HUES64 (cell line): ENCODE results near the gene ABCC6.
"Not testable (repeated sequence)": the region's sequence is repeated elsewhere in the genome, so short reads cannot be mapped to it uniquely, and the experiment has no call there.

Source experiments
- H3K27ac ChIP-seq: 2 replicates; pipeline ENCODE4 v1.7.0; 2013; ENCODE audit warnings: low read depth, low read length, inconsistent platforms
- H3K27me3 ChIP-seq: 2 replicates; pipeline ENCODE4 v1.6.1; 2013; ENCODE audit warnings: mild to moderate bottlenecking, low read length; ENCODE audit not compliant: insufficient read depth
- H3K36me3 ChIP-seq: 2 replicates; pipeline ENCODE4 v1.6.1; 2013; ENCODE audit warnings: mild to moderate bottlenecking, low read length; ENCODE audit not compliant: insufficient read depth
- H3K4me1 ChIP-seq: 2 replicates; pipeline ENCODE4 v1.6.1; 2013; ENCODE audit warnings: mild to moderate bottlenecking, low read length, moderate library complexity; ENCODE audit not compliant: insufficient read depth
- H3K4me3 ChIP-seq: 2 replicates; pipeline ENCODE4 v1.5.1; 2013; ENCODE audit warnings: mild to moderate bottlenecking, low read length, moderate library complexity
- H3K9ac ChIP-seq: 2 replicates; pipeline ENCODE4 v1.6.1; 2013; ENCODE audit warnings: mild to moderate bottlenecking, low read depth, low read length
- H3K9me3 ChIP-seq: 2 replicates; pipeline ENCODE4 v1.6.1; 2013; ENCODE audit warnings: low read depth, low read length; ENCODE audit not compliant: insufficient read depth
- WGBS: fragments of 150-250, 120-280 bp; methylation state at CpG from one replicate; pipeline ENCODE4 v1.1.7; 2013; ENCODE audit warnings: missing lambda C conversion rate; 5-methylcytosine and 5-hydroxymethylcytosine counted together

ABCC6 gene

DNA sequence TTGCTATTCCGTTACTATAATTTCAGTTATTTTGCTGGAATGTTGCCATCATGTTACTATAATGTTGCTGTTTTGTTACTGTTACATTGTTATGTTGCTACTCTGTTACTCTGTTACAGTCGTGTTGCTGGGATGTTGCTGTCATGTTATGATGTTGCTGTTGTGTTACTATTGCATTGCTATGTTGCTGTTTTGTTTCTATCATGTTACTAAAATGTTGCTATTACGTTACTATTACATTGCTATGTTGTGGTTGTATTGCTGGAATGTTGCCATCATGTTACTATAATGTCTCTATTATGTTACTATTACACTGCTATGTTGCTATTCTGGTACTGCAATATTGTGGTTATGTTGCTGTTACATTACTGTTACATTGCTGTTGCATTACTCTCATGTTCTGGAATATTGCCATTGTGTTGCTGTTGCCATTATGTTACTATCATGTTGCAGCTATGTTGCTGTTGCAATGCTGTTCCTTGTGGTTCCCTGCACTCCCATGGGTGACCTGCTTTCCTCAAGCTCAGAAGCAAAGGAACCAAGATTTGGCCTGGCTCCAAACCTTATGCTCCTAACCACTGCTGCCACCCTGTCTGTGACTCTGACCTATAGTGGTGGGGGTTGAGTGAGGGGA lies 64.4 kb downstream of the ABCC6 start:
- Histone ChIP-seq H3K27me3 (no peaks in the 10 kb centered on the region), H3K9me3 (peaks cover 20% of the 10 kb centered on the region), H3K9ac (no peak overlapping the region), H3K4me3 (no peak overlapping the region), H3K36me3 (no peaks in the 10 kb centered on the region), H3K4me1 (no peaks in the 10 kb centered on the region), H3K27ac (no peak overlapping the region)
- WGBS, result 84% methylated on average over 2 of the region's 3 CpGs

DNA sequence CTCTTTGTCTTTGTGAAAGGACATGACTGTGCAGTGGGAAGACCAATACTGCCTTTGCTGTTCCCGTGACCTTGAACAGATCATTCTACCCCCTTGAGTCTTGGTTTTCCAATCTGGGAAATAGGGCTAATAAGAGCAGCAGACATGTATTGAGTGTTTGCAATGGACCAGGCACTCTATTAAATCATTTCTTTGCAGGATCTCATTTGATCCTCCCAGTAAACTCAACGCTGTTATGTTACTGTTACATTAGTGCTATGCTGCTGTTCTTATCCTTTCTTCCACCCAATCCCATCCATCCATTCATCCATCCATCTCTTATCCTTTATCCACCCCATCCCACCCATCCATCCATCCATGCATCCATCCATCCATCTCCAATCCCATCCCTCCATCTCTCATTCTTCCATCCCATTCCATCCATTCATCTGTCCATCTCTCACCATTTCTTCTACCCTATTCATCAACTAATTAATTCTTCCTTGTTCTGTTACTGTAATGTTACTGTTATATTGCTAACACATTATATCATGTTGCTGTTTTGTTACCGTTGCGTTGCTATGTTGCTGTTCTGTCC lies 65.1 kb downstream of the ABCC6 start:
- 88% methylated on average over 4 of the region's 4 CpGs for WGBS
- no peak overlapping the region for H3K27ac ChIP-seq
- H3K4me1 ChIP-seq, result no peaks in the 10 kb centered on the region
- H3K9me3 ChIP-seq, result peaks cover 20% of the 10 kb centered on the region
- no peaks in the 10 kb centered on the region for H3K27me3 ChIP-seq
- H3K4me3 ChIP-seq, result no peak overlapping the region
- H3K36me3 ChIP-seq, result no peaks in the 10 kb centered on the region
- H3K9ac ChIP-seq, result no peak overlapping the region

DNA sequence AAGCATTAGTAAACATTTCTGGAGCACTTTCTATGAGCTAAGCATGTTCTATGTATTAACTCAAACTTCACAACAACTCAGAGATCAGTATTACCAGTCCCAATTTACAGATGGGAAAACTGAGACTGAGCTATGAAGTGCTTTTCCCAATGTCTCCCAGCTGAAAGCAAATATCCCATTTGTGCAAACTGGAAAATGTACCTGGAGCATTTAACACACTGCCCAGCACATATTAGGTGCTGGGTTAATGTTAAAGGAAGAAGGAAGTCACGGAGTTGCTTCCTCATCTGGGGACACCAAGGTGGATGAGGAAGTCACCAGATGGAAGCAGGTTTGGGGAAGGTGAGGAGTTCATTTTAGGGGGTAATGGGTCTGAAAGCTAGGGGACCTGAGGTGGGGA lies 66.1 kb downstream of the ABCC6 start:
- Histone ChIP-seq H3K36me3 (no peaks in the 10 kb centered on the region), H3K9me3 (peaks cover 20% of the 10 kb centered on the region), H3K4me1 (no peaks in the 10 kb centered on the region), H3K27me3 (no peaks in the 10 kb centered on the region), H3K27ac (no peak overlapping the region), H3K9ac (no peak overlapping the region), H3K4me3 (no peak overlapping the region)
- whole genome bisulfite sequencing, result 98% methylated on average over 1 of the region's 1 CpG

DNA sequence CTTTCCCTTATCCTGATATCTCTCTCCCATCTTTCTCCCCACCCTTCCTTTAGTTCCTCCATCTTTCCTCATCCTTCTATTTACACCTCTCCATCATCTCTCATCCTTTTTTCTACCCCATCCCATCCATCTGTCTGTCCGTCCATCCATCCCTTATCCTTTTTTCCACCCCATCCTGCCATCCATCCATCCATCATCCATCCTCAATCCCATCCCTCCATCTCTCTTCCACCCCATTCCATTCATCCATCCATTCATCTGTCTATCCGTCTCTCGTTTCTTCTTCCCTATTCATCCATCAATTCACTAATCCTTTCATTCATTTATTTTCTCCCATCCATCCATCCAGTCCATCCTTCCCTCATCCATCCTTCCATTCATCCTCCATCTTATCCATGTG lies 68.1 kb downstream of the ABCC6 start:
- Histone ChIP-seq H3K36me3 (no peaks in the 10 kb centered on the region), H3K27ac (no peak overlapping the region), H3K9me3 (peaks cover 19% of the 10 kb centered on the region), H3K4me3 (no peak overlapping the region), H3K9ac (no peak overlapping the region), H3K27me3 (no peaks in the 10 kb centered on the region), H3K4me1 (no peaks in the 10 kb centered on the region)
- 89% methylated on average over 3 of the region's 3 CpGs for WGBS

GRCh38 chr16:16154281-16154951 lies 68.9 kb downstream of the ABCC6 start:
- WGBS, result 86% methylated on average over 17 of the region's 18 CpGs

DNA sequence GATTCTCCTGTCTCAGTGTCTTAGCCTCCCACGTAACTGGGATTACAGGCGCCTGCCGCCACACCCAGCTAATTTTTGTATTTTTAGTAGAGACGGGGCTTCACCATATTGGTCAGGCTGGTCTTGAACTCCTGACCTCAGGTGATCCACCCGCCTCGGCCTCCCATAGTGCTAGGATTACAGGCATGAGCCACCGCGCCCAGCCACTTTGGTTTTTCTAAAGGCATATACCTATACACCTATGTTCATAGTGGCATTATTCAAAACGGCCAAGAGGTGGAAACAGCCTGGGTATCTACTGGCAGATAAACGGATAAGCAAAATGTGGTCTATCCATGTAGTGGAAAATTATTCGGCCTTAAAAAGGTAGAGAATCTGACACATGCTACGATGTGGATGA lies 70.3 kb downstream of the ABCC6 start:
- not testable (repeated sequence) for H3K36me3 ChIP-seq, H3K27ac ChIP-seq, H3K4me1 ChIP-seq, H3K27me3 ChIP-seq, H3K9ac ChIP-seq, H3K9me3 ChIP-seq, H3K4me3 ChIP-seq
- 94% methylated on average over 12 of the region's 12 CpGs for WGBS

More at GRCh38 chr16:16154281-16154951, 68.9 kb downstream of the ABCC6 start:
- H3K27me3 ChIP-seq, result no peaks in the 10 kb centered on the region
- no peaks in the 10 kb centered on the region for H3K36me3 ChIP-seq
- H3K9me3 ChIP-seq, result peaks cover 15% of the 10 kb centered on the region
- H3K27ac ChIP-seq, result no peak overlapping the region
- no peak overlapping the region for H3K4me3 ChIP-seq
- H3K9ac ChIP-seq, result no peak overlapping the region
- H3K4me1 ChIP-seq, result no peaks in the 10 kb centered on the region

DNA sequence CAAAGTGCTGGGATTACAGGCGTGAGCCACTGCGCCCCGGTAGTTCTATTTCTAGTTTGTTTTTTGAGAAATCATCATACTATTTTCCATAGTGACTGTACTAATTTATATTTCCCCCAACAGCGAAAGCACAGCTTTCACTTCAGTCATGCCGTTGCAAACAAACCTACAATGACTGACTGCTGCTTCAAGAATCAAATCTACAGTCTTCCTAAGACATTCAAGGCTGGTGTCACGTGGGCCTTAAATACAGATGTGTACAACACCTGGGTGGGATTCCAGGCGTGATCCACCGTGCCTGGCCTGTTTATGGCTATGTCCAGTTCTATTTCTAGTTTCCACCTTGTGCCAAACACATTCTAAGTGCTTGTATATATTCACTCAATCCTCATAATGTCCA lies 72.0 kb downstream of the ABCC6 start:
- no peaks in the 10 kb centered on the region for H3K27me3 ChIP-seq
- no peak overlapping the region for H3K27ac ChIP-seq
- H3K4me3 ChIP-seq, result no peak overlapping the region
- H3K36me3 ChIP-seq, result no peaks in the 10 kb centered on the region
- no peak overlapping the region for H3K9ac ChIP-seq
- no peaks in the 10 kb centered on the region for H3K9me3 ChIP-seq
- WGBS, result 95% methylated on average over 6 of the region's 8 CpGs
- no peaks in the 10 kb centered on the region for H3K4me1 ChIP-seq

DNA sequence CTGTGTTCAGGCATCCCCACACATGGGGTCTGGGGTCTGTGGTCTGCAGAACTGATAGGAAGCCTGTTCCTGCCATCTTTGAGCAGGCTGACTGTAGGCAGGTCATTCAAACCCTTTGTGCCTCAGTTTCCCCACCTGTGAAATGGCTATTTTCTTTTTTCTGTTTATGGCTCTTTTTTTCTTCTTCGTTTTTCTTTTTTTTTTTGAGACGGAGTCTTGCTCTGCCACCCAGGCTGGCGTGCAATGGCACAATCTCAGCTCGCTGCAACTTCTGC lies 72.5 kb downstream of the ABCC6 start:
- Histone ChIP-seq H3K9me3 (no peaks in the 10 kb centered on the region), H3K4me1 (no peaks in the 10 kb centered on the region), H3K27me3 (no peaks in the 10 kb centered on the region), H3K4me3 (no peak overlapping the region), H3K9ac (no peak overlapping the region), H3K27ac (no peak overlapping the region), H3K36me3 (no peaks in the 10 kb centered on the region)
- WGBS, result 92% methylated on average over 4 of the region's 4 CpGs

DNA sequence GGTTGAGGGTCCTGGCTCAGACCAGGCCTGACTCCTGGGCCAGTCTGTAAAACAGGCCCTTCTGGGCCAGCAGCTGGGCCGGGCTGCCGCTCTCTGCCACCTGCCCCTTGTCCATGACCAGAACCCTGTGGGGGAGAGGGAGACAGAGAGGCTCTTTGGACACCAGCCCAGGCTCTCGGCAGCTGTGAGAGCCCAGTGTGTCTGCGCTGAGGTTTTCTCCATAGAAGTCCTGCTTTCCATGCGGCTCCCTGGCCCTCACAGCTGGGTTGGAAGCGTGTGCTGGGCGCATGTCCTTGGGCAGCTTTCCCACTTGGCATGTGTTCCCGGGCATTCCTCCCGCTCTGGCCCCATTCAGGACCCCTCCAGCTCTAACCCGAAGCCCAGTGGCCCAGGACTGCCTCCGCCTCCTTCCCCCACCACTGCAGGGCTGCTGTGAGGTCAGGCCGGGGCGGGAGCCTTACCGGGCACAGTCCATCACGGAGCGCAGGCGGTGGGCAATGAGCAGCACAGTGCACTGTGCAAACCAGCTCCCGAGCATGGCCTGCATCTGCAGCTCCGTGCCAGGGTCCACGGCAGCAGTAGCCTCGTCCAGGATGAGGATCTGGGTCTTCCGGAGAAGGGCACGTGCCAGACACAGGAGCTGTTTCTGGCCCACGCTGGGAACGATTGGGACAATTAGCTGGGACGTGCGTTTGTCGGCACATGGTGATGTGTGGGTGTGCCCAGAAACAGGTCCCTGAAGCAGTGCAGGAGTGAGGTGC lies 73.0 kb downstream of the ABCC6 start:
- no peaks in the 10 kb centered on the region for H3K27me3 ChIP-seq
- no peaks in the 10 kb centered on the region for H3K9me3 ChIP-seq
- no peak overlapping the region for H3K9ac ChIP-seq
- no peak overlapping the region for H3K27ac ChIP-seq
- WGBS, result 91% methylated on average over 28 of the region's 28 CpGs
- no peaks in the 10 kb centered on the region for H3K4me1 ChIP-seq
- H3K4me3 ChIP-seq, result no peak overlapping the region
- H3K36me3 ChIP-seq, result peaks cover 3% of the 10 kb centered on the region; the same call in 1 of the 2 replicates

GRCh38 chr16:16149710-16150116 lies 73.6 kb downstream of the ABCC6 start:
- 95% methylated on average over 10 of the region's 10 CpGs for WGBS
- H3K27me3 ChIP-seq, result no peaks in the 10 kb centered on the region

DNA sequence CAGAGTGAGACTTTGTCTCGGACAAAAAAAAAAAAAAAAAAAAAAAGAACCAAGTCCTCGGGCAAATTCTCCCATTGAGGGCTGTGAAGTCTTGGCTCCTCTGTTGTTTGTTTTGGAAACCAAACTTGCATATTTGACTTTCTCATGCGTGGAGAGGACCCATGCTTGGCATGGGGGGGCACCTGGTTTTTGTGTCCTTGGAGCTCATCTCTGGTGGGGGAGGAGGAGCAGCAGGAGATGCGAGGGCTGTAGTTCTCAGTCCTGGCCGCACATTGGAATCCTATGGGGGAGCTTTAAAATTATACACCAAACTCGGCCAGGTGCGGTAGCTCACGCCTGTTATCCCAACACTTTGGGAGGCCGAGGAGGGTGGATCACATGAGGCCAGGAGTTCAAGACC lies 74.5 kb downstream of the ABCC6 start:
- WGBS, result 83% methylated on average over 9 of the region's 9 CpGs
- Histone ChIP-seq H3K36me3 (peaks cover 8% of the 10 kb centered on the region), H3K4me1 (no peaks in the 10 kb centered on the region), H3K27ac (no peak overlapping the region), H3K4me3 (no peak overlapping the region), H3K9ac (no peak overlapping the region), H3K9me3 (no peaks in the 10 kb centered on the region), H3K27me3 (no peaks in the 10 kb centered on the region)

More at GRCh38 chr16:16149710-16150116, 73.6 kb downstream of the ABCC6 start:
- H3K36me3 ChIP-seq, result peaks cover 5% of the 10 kb centered on the region; the same call in 1 of the 2 replicates
- no peak overlapping the region for H3K4me3 ChIP-seq
- no peak overlapping the region for H3K27ac ChIP-seq
- no peak overlapping the region for H3K9ac ChIP-seq
- H3K4me1 ChIP-seq, result no peaks in the 10 kb centered on the region
- H3K9me3 ChIP-seq, result no peaks in the 10 kb centered on the region
